ENCODE results near the gene PAXX.

PAXX gene

GRCh38 chr9:136975644-136976043 lies 16.6 kb upstream of the PAXX start:
- POLR2A ChIA-PET = no interaction called here
- no peak overlapping the region for H3K4me3 ChIP-seq (ENCODE audit: low read depth, low read length)
- CTCF ChIA-PET = interaction anchor here (0.7 to 2.3 kb wide), 7 partner anchors 9 to 60 kb away, joined by 3 to 9 read pairs (median 4); no protein-coding TSS in a partner anchor
- DNase-seq (ENCODE audit: low read depth, low spot score) = no peak
- no peak for TF ChIP-seq CTCF (IDR thresholded peaks at IDR 0.05; ENCODE audit: insufficient read depth, low read length, missing control alignments)

- POLR2A ChIA-PET = no interaction called here
- peak within 1 kb of the TSS; percentile 55 for H3K4me3 ChIP-seq (ENCODE audit: low read depth, low read length)
- TF ChIP-seq CTCF (IDR thresholded peaks at IDR 0.05; ENCODE audit: insufficient read depth, low read length, missing control alignments) = no peak
- DNase-seq (ENCODE audit: low read depth, low spot score) = no peak
- CTCF ChIA-PET = interaction anchor here (2.2 kb wide), 1 partner anchor 52 kb away, joined by 9 read pairs; no protein-coding TSS in a partner anchor
Measured at GRCh38 chr9:136977223-136977622, 15.0 kb upstream of the PAXX start, which contains the start of gene PTGDS. TSS of gene PTGDS (plus strand) at chr9:136977504. CDS start at chr9:136977579, 75 bp downstream.

- no peak for DNase-seq (ENCODE audit: low read depth, low spot score)
- ChIA-PET CTCF (interaction anchor here (0.7 kb wide), 1 partner anchor 34 kb away, joined by 4 read pairs; no protein-coding TSS in a partner anchor), POLR2A (no interaction called here)
- H3K4me3 ChIP-seq (ENCODE audit: low read depth, low read length) = peak overlapping the region; percentile 55
- no peak for TF ChIP-seq CTCF (IDR thresholded peaks at IDR 0.05; ENCODE audit: insufficient read depth, low read length, missing control alignments)
Measured at GRCh38 chr9:136977649-136978072, 14.6 kb upstream of the PAXX start.

- H3K4me3 ChIP-seq (ENCODE audit: low read depth, low read length) = peak overlapping the region; percentile 55
- ChIA-PET POLR2A (no interaction called here), CTCF (interaction anchor here (0.7 kb wide), 1 partner anchor 34 kb away, joined by 4 read pairs; no protein-coding TSS in a partner anchor)
- no peak for TF ChIP-seq CTCF (IDR thresholded peaks at IDR 0.05; ENCODE audit: insufficient read depth, low read length, missing control alignments)
- no peak for DNase-seq (ENCODE audit: low read depth, low spot score)
Measured at GRCh38 chr9:136978073-136978864, 14.0 kb upstream of the PAXX start.

DNA sequence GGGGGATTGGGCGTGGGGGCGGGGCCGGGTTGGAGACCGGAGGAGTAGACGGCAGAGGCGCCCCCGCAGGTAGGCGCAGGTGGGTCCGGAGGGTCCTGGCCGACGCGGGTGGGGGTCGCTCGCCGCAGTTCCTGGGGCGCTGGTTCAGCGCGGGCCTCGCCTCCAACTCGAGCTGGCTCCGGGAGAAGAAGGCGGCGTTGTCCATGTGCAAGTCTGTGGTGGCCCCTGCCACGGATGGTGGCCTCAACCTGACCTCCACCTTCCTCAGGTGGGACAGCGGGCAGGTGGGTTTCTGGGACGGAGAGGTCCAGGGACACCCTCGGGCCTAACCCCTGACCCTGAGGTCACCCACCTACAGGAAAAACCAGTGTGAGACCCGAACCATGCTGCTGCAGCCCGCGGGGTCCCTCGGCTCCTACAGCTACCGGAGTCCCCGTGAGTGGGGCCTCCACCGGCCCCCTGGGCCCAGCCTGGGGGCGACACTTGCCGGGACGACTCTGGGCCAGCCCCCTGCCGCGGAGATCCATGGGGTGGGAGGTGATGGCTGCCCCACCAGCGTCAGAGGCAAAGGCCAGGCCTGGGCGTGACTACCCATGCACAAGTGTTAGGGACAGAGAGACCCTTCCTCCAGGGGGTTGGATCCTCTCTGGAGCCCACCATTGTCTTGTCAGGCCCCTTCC lies 13.2 kb upstream of the PAXX start:
- no peak for TF ChIP-seq CTCF (IDR thresholded peaks at IDR 0.05; ENCODE audit: insufficient read depth, low read length, missing control alignments)
- no peak for DNase-seq (ENCODE audit: low read depth, low spot score)
- ChIA-PET CTCF (no interaction called here), POLR2A (no interaction called here)
- H3K4me3 ChIP-seq (ENCODE audit: low read depth, low read length) = no peak overlapping the region

All from AG04449 (cell line).